ENCODE results near the gene PKP1.
"Not testable (repeated sequence)": the region's sequence is repeated elsewhere in the genome, so short reads cannot be mapped to it uniquely, and the experiment has no call there.

PKP1 gene, protein sequence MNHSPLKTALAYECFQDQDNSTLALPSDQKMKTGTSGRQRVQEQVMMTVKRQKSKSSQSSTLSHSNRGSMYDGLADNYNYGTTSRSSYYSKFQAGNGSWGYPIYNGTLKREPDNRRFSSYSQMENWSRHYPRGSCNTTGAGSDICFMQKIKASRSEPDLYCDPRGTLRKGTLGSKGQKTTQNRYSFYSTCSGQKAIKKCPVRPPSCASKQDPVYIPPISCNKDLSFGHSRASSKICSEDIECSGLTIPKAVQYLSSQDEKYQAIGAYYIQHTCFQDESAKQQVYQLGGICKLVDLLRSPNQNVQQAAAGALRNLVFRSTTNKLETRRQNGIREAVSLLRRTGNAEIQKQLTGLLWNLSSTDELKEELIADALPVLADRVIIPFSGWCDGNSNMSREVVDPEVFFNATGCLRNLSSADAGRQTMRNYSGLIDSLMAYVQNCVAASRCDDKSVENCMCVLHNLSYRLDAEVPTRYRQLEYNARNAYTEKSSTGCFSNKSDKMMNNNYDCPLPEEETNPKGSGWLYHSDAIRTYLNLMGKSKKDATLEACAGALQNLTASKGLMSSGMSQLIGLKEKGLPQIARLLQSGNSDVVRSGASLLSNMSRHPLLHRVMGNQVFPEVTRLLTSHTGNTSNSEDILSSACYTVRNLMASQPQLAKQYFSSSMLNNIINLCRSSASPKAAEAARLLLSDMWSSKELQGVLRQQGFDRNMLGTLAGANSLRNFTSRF

DNA sequence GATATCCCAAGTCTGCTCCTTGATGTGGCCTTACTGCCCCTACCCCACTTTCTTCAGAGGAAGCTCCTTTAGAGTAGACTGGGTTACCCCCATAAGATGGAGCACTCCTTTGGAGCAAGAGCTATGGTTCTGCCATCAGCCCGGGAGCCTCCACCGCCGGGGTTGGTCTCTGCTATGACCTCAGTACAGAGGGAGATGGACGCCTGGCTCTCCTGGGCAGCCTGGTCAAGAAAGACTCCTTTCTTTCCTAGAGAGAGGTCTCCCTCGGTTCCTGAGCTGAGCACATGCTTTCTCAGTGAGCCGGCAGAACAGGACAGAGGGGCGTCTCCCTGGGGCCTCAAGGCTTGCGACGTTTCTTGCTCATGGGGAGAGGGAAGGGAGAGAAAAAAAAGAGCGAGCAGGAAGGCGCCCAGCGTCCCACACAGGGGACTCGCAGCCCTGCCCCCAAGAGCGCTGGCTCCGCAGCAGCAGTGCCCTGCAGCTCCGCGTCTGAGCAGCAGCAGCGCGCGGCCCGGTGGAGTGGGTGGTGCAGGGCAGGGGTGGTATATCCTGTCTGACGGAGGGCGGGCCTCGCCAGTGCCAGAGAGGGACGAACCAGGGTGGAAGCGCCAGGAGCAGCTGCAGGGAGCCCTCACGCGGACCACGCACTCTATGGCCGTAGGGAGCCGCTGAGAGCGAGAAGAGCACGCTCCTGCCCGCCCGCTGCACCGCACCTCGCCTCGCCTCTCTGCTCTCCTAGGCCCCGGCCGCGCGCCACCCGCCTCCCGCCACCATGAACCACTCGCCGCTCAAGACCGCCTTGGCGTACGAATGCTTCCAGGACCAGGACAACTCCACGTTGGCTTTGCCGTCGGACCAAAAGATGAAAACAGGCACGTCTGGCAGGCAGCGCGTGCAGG lies at the start of gene PKP1:
Gene PKP1, plus strand, starts transcription at position 576 of the 899 bp plus-strand sequence. Its CDS starts 197 bp downstream, at position 773.
- H3K9me3 Mint-ChIP-seq: no peaks in the 10 kb centered on the region
- no peak for DNase-seq (ENCODE audit: low spot score)
- peaks cover 1% of the 10 kb centered on the region for H3K4me1 Mint-ChIP-seq (ENCODE audit: low read depth)
- H3K36me3 Mint-ChIP-seq (ENCODE audit: low read depth): no peaks in the 10 kb centered on the region
- no peak within 1 kb of the TSS for H3K4me3 Mint-ChIP-seq
- H3K27me3 Mint-ChIP-seq (ENCODE audit: low read depth): peaks cover 59% of the 10 kb centered on the region
- H3K27ac Mint-ChIP-seq: no peak within 1 kb of the TSS

DNA sequence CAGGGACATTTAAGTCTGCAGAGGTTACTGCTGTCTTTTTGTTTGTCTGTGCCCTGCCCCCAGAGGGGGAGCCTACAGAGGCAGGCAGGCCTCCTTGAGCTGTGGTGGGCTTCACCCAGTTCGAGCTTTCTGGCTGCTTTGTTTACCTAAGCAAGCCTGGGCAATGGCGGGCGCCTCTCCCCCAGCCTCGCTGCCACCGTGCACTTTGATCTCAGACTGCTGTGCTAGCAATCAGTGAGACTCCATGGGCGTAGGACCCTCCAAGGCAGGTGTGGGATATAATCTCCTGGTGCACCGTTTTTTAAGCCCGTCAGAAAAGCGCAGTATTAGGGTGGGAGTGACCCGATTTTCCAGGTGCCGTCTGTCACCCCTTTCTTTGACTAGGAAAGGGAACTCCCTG lies 43.7 kb upstream of the PKP1 start:
- DNase-seq (ENCODE audit: low spot score); H3K4me3 Mint-ChIP-seq; H3K4me1 Mint-ChIP-seq (ENCODE audit: low read depth); H3K9me3 Mint-ChIP-seq; H3K36me3 Mint-ChIP-seq (ENCODE audit: low read depth); H3K27ac Mint-ChIP-seq: not testable (repeated sequence)
- peaks cover 23% of the 10 kb centered on the region for H3K27me3 Mint-ChIP-seq (ENCODE audit: low read depth)

DNA sequence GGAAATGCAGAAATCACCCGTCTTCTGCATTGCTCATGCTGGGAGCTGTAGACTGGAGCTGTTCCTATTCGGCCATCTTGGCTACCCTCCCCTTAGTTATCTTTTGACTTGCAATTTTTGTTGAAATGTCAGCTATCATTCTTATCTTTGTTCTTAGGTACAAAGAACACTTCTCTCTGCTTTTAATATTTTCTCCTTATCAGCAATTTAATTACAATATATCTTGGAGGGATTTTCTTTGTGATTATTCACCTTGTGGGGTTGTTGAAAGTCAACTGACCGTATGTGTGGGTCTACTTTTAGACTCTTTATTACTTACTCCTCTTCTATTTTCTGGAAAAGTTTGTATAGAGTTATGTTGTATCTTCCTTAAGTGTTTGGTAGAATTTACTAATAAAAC lies 43.1 kb upstream of the PKP1 start:
- Mint-ChIP-seq H3K9me3 (no peaks in the 10 kb centered on the region), H3K27ac (no peak overlapping the region), H3K4me3 (no peak overlapping the region), H3K27me3 (ENCODE audit: low read depth) (peaks cover 28% of the 10 kb centered on the region), H3K36me3 (ENCODE audit: low read depth) (no peaks in the 10 kb centered on the region), H3K4me1 (ENCODE audit: low read depth) (no peaks in the 10 kb centered on the region)
- DNase-seq (ENCODE audit: low spot score): no peak

DNA sequence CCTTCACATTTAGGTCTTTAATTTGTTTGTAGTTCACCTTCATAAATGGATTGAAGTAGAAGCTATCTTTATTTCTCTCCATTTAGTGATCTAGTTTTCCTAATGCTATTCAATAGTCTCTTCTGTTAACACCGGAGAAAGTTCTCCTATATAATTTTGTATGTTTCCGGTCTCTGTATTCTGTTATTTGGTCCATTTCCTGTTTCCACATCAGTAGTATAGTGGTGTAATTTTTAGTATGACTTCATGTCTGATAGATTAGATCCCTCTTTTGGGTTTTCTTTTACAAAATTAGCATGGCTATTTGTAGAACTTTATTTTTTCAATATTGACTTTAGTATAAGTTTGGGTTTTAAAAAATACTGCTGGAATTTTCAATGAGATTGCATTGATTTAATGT lies 41.6 kb upstream of the PKP1 start:
- H3K27me3 Mint-ChIP-seq (ENCODE audit: low read depth): peaks cover 31% of the 10 kb centered on the region
- no peaks in the 10 kb centered on the region for H3K9me3 Mint-ChIP-seq

DNA sequence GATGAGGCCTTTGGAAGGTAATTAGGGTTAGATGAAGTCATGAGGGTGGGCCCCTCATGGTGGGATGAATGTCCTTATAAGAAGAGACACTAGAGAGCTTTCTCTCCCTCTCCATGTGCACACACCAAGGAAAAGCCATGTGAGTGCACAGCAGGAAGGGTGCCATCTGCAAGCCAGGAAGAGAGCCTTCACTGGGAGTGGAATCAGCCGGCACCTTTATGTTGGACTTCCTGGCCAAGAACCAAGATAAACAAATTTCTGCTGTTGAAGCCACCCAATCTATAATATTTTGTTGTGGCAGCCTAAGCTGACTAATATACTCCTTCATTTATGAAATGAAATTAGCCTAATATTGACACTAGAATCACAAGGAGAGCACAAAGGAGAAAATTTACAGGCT lies 38.2 kb upstream of the PKP1 start:
- no peak overlapping the region for H3K27ac Mint-ChIP-seq
- DNase-seq (ENCODE audit: low spot score): no peak
- no peak overlapping the region for H3K4me3 Mint-ChIP-seq
- H3K4me1 Mint-ChIP-seq (ENCODE audit: low read depth): no peaks in the 10 kb centered on the region
- H3K9me3 Mint-ChIP-seq: no peaks in the 10 kb centered on the region
- peaks cover 26% of the 10 kb centered on the region for H3K27me3 Mint-ChIP-seq (ENCODE audit: low read depth)
- H3K36me3 Mint-ChIP-seq (ENCODE audit: low read depth): no peaks in the 10 kb centered on the region

More for the DNA sequence above, 41.6 kb upstream of the PKP1 start:
- no peak overlapping the region for H3K27ac Mint-ChIP-seq
- DNase-seq (ENCODE audit: low spot score): no peak
- H3K4me3 Mint-ChIP-seq: no peak overlapping the region
- H3K4me1 Mint-ChIP-seq (ENCODE audit: low read depth): no peaks in the 10 kb centered on the region
- H3K36me3 Mint-ChIP-seq (ENCODE audit: low read depth): no peaks in the 10 kb centered on the region

DNA sequence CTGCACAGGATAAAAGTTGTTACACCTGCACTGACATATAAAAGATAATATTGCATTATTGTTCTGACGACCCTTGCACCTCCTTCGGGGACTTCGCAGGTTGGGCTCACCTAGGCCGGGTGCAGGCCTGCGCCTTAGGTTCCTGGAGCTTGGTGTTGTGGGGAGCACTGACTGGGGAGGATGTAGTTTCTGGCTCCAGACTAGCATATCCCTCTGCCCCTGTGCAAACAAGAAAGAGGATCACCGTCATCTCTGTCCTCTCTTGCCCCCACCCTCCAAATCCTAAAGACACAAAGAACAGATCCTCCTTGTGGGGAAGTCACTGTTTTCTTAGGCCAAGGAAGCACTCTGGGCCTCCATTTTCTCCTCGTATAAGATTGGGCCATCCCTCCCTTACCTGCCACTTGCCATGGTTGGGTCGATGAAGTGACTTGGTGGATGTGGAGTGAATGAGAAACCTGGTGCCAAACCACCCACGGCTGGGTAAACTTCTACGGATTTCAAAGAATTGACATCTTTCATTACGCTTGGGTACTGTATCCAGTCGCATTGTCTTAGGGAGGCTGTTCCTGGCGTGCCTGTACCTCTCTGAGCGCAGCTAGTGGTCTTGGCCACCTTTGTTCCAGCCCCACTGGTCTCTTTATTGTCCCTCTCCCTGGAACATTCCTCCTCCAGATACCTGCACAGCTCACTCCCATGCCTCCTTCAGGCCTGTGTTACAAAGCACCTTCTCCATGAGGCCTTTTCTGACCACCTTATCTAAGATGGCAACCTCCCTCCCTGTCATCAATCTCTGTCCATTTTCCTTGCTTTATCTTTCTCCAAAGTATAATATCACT lies 34.4 kb upstream of the PKP1 start:
- H3K9me3 Mint-ChIP-seq: no peaks in the 10 kb centered on the region

DNA sequence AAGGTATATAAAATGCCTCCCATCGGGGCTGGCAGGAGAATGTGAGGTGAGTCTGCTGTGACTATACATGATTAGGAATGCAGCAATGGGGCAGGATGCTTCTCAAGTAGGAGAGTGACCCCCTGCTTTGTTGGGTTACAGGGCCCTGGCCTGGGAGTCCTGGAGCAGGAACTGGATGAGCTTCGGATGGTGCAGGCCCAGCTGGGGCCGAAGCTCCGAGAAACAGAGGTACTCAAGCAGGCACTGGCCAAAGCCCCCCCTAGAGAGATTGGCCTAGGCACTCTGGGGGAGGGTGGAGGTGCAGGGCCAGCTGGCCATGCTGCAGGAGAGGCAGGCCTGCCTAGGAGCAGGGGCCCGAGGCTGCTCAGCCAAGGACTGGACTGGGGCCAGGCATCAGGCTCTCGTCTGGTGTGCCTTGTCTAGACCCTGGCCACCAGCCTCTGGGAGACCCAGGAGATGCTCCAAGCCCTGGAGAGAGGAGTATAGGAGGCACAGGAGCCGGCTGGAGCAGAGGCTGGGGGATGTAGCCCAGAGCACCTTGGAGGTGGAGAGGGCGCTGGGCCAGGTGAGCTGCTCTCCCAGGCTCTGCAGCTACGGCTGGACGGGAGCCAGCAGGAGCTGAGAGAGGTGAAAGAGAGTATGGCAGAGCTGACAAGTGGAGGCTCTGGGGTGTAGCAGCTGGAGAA lies 32.8 kb upstream of the PKP1 start:
- no peak overlapping the region for H3K4me3 Mint-ChIP-seq
- H3K4me1 Mint-ChIP-seq (ENCODE audit: low read depth): no peaks in the 10 kb centered on the region
- no peaks in the 10 kb centered on the region for H3K36me3 Mint-ChIP-seq (ENCODE audit: low read depth)
- H3K9me3 Mint-ChIP-seq: no peaks in the 10 kb centered on the region
- H3K27ac Mint-ChIP-seq: no peak overlapping the region
- peaks cover under 1% of the 10 kb centered on the region for H3K27me3 Mint-ChIP-seq (ENCODE audit: low read depth)
- no peak for DNase-seq (ENCODE audit: low spot score)

More for the DNA sequence above, 34.4 kb upstream of the PKP1 start:
- no peaks in the 10 kb centered on the region for H3K4me1 Mint-ChIP-seq (ENCODE audit: low read depth)
- H3K4me3 Mint-ChIP-seq: no peak overlapping the region
- H3K36me3 Mint-ChIP-seq (ENCODE audit: low read depth): no peaks in the 10 kb centered on the region
- no peak for DNase-seq (ENCODE audit: low spot score)
- H3K27ac Mint-ChIP-seq: no peak overlapping the region
- H3K27me3 Mint-ChIP-seq (ENCODE audit: low read depth): peaks cover 13% of the 10 kb centered on the region

DNA sequence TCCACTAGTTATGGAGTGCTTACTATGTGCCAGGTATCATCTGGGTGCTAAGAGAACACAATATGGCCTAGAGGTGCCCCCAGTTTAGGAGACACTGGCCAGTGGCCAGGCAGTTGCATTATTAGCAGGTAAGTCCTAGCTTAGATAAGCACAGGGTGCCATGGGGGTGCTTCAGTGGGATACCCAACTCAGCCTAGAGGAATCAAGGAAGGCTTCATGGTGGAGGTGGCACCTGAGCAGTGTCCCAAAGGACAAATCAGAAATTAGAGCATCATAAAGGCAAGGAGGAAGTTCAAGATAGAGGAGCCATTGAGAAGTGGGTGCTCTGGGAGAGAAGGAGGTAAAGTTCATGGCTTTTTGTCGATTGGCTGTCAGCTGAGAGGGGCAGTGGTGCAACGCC lies 31.9 kb upstream of the PKP1 start:
- Mint-ChIP-seq H3K9me3 (no peaks in the 10 kb centered on the region), H3K27me3 (ENCODE audit: low read depth) (no peaks in the 10 kb centered on the region), H3K36me3 (ENCODE audit: low read depth) (no peaks in the 10 kb centered on the region), H3K27ac (no peak overlapping the region), H3K4me3 (no peak overlapping the region), H3K4me1 (ENCODE audit: low read depth) (no peaks in the 10 kb centered on the region)
- no peak for DNase-seq (ENCODE audit: low spot score)

DNA sequence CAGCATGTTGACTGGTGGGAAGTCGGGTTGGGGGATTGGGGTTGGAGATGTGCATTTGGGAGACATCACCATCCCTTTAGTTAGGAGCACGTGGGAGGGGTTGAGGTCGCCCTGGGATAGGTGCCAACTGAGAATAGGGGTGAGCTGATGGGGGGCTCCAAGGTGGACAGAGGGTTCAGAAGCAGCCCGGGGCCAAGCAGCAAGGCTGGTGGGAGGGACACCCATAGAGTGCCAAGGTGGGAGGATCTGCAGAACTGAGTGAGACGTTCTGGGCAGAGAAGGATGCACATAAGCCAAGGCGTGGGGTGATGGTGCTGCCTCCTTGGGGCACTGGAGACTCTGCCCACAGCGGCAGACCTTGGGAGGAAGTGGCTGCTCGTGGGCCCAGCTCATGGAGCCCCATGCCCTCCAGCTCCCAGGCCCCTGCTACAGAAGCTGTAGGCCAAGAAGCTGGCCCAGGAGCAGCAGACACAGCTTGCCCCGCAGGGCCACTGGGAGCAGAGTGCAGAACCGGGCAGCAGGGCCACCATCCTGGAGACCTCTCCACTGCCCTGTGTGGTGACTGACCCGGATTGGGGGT lies 31.4 kb upstream of the PKP1 start:
- no peak for DNase-seq (ENCODE audit: low spot score)
- Mint-ChIP-seq H3K9me3 (no peaks in the 10 kb centered on the region), H3K36me3 (ENCODE audit: low read depth) (no peaks in the 10 kb centered on the region), H3K27ac (no peak overlapping the region), H3K4me3 (no peak overlapping the region), H3K4me1 (ENCODE audit: low read depth) (no peaks in the 10 kb centered on the region), H3K27me3 (ENCODE audit: low read depth) (no peaks in the 10 kb centered on the region)

DNA sequence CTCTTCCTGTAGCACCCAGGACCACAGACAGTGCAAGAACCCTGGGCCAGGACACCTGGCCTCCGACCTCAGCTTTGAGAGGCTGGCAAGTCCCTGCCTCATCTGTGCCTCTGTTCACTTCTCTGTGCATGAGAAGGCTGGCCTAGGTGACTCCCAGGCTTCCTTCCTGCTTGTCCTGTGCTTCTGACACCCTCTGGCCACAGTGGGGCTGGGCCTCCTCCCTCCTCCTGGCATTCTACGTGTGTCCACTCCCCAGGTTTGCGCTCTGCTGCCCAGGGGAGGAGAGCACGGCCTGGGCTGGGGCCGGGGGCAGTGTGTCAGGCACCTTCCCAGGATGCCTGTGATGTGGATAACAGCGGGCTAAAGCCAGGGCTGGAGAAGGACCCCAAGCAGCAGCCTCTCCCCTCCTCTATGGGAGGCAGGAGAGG lies 30.3 kb upstream of the PKP1 start:
- Mint-ChIP-seq H3K4me1 (ENCODE audit: low read depth) (no peaks in the 10 kb centered on the region), H3K4me3 (no peak overlapping the region), H3K27ac (no peak overlapping the region), H3K36me3 (ENCODE audit: low read depth) (no peaks in the 10 kb centered on the region), H3K9me3 (no peaks in the 10 kb centered on the region), H3K27me3 (ENCODE audit: low read depth) (no peaks in the 10 kb centered on the region)
- DNase-seq (ENCODE audit: low spot score): no peak

DNA sequence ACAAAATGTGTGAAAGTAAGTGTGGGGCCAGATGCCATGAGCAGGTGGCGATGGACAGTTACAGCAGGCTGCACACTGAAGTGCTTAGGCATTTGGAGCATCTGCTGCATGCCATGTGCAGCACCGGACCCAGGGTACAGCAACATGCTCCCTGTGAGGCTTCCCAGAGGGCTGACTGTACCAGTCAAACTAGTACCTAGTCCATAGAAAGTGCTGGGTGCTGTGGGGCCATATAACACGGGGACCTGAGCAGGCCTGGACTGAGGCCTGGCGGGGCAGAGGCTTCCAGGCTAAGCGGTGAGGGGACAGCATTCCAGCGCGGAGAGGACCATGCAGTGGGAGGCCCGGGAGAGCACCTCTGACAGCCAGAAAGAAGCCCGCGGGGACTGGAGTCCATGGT lies 29.9 kb upstream of the PKP1 start:
- Mint-ChIP-seq H3K4me1 (ENCODE audit: low read depth) (no peaks in the 10 kb centered on the region), H3K27me3 (ENCODE audit: low read depth) (no peaks in the 10 kb centered on the region), H3K36me3 (ENCODE audit: low read depth) (no peaks in the 10 kb centered on the region), H3K27ac (no peak overlapping the region), H3K9me3 (no peaks in the 10 kb centered on the region), H3K4me3 (no peak overlapping the region)
- no peak for DNase-seq (ENCODE audit: low spot score)

DNA sequence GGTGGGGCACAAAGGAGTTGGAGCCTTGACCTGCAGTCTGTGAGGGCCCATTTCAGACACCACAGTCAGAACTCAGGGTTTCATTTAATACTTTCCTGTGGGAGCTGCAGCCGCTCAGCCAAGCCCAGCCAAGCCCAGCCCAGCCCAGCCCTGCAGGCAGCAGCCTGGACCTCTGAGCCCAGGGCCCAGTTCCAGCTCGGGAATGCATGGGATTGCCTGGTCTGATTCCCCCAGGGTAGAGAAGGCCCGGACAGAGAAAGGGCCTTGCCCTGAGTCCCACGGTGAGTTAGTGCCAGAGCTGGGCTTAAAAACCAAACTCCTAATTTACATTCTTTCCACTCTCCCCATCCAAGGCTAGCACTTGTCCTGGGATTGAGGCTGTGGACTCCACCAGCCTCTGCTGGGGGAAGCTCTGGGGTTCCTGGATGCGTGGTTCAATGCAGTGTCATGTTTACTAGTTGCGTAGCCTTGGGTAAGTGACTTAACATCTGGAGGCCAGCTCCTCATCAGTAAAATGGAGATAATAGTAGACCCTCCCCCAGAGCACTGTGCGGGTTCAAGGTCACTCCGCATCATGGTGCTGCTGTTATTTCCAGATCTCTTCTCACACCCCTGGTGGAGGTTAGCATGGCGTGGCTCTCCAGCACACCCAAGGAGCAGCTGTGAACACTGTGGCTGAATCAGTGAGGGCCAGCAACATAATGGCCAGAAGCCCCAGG lies 29.2 kb upstream of the PKP1 start:
- Mint-ChIP-seq H3K36me3 (ENCODE audit: low read depth) (no peaks in the 10 kb centered on the region), H3K4me3 (no peak overlapping the region), H3K9me3 (no peaks in the 10 kb centered on the region), H3K27me3 (ENCODE audit: low read depth) (no peaks in the 10 kb centered on the region), H3K27ac (no peak overlapping the region), H3K4me1 (ENCODE audit: low read depth) (no peaks in the 10 kb centered on the region)
- no peak for DNase-seq (ENCODE audit: low spot score)

All from T-helper 2 cell treated with Interferon-gamma antibody and Interleukin-4, amounts not matched to agents 5 μg/mL and 100 μg/mL, for 36 hours (primary cell).